Measurements from ENCODE around the gene PTPN4.
"Not testable (repeated sequence)": the region's sequence is repeated elsewhere in the genome, so short reads cannot be mapped to it uniquely, and the experiment has no call there.

Gene PTPN4

GRCh38 chr2:119801040-119801439 is 41.3 kb downstream of the PTPN4 start:
- DNase-seq (ENCODE audit: low read depth) = no peak
- H3K4me3 ChIP-seq (ENCODE audit: low read depth, low read length) = no peak overlapping the region
- no peak for TF ChIP-seq CTCF (IDR thresholded peaks at IDR 0.05; ENCODE audit: low read depth, low read length, missing control alignments)

DNA sequence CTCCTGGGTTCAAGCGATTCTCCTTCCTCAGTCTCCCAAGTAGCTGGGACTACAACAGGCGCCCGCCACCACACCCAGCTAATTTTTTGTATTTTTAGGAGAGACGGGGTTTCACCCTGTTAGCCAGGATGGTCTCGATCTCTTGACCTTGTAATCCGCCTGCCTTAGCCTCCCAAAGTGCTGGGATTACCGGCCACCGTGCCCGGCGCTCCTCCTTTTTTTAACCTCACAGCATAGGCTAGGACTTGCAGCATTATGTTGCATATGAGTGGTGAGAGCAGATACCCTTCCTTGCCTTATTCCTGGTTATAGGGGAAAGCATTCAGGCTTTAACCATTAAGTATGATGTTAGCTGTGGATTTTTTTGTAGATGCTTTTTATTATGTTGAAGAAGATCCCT is 42.3 kb downstream of the PTPN4 start:
- not testable (repeated sequence) for H3K4me3 ChIP-seq (ENCODE audit: low read depth, low read length); DNase-seq (ENCODE audit: low read depth)

GRCh38 chr2:119803101-119803500 is 43.4 kb downstream of the PTPN4 start:
- no peak for DNase-seq (ENCODE audit: low read depth)
- H3K4me3 ChIP-seq (ENCODE audit: low read depth, low read length) = no peak overlapping the region
- no peak for TF ChIP-seq CTCF (IDR thresholded peaks at IDR 0.05; ENCODE audit: low read depth, low read length, missing control alignments)

DNA sequence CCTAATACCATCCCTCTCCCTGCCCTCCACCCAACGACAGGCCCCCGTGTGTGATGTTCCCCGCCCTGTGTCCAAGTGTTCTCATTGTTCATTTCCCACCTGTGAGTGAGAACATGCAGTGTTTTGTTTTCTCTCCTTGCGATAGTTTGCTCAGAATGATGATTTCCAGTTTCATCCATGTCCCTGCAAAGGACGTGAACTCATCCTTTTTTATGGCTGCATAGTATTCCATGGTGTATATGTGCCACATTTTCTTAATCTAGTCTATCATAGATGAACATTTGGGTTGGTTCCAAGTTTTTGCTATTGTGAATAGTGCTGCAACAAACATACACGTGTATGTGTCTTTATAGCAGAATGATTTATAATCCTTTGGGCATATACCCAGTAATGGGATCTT is 44.7 kb downstream of the PTPN4 start:
- DNase-seq (ENCODE audit: low read depth); H3K4me3 ChIP-seq (ENCODE audit: low read depth, low read length): not testable (repeated sequence)

GRCh38 chr2:119808516-119809147 is 48.9 kb downstream of the PTPN4 start:
- no peak for DNase-seq (ENCODE audit: low read depth)
- no peak overlapping the region for H3K4me3 ChIP-seq (ENCODE audit: low read depth, low read length)
- no peak for TF ChIP-seq CTCF (IDR thresholded peaks at IDR 0.05; ENCODE audit: low read depth, low read length, missing control alignments)

- no peak for DNase-seq (ENCODE audit: low read depth)
- TF ChIP-seq CTCF (IDR thresholded peaks at IDR 0.05; ENCODE audit: low read depth, low read length, missing control alignments) = no peak
- no peak overlapping the region for H3K4me3 ChIP-seq (ENCODE audit: low read depth, low read length)
Measured at GRCh38 chr2:119809339-119810048, 49.8 kb downstream of the PTPN4 start.

- no peak for TF ChIP-seq CTCF (IDR thresholded peaks at IDR 0.05; ENCODE audit: low read depth, low read length, missing control alignments)
- DNase-seq (ENCODE audit: low read depth) = no peak
- H3K4me3 ChIP-seq (ENCODE audit: low read depth, low read length) = no peak overlapping the region
Measured at GRCh38 chr2:119810049-119810630, 50.4 kb downstream of the PTPN4 start.

DNA sequence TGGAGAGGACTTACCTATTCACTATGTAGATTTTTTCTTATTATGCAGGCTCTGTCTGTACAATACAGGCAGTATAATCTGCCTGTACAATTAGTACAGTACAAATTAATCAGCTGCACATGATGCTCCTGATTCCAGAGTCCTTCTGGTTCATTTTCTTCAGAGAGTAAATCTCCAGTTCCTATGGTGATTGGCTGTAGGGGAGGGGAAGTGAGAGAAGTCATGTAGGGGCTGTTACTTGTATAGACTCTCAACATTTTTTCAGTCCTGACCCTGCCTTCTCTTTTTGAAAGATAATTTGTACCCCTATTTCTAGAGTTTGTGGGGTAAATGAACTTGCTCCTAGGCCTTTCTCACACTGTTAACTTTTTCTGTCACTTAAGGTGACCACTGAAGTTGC is 54.5 kb downstream of the PTPN4 start:
- TF ChIP-seq CTCF (IDR thresholded peaks at IDR 0.05; ENCODE audit: low read depth, low read length, missing control alignments) = no peak
- DNase-seq (ENCODE audit: low read depth) = no peak
- H3K4me3 ChIP-seq (ENCODE audit: low read depth, low read length) = no peak overlapping the region
